AG08396 (cell line): Measurements from ENCODE around the gene ZFHX3.
A peak's percentile ranks its signal among the peaks of the same experiment; 100 is the strongest.
"Not testable (repeated sequence)": the region's sequence is repeated elsewhere in the genome, so short reads cannot be mapped to it uniquely, and the experiment has no call there.

Experiments
- DNase-seq: peaks from one replicate; pipeline ENCODE4 v3.0.0; 2012; ENCODE audit warnings: low spot score, mixed read lengths

Gene ZFHX3, protein sequence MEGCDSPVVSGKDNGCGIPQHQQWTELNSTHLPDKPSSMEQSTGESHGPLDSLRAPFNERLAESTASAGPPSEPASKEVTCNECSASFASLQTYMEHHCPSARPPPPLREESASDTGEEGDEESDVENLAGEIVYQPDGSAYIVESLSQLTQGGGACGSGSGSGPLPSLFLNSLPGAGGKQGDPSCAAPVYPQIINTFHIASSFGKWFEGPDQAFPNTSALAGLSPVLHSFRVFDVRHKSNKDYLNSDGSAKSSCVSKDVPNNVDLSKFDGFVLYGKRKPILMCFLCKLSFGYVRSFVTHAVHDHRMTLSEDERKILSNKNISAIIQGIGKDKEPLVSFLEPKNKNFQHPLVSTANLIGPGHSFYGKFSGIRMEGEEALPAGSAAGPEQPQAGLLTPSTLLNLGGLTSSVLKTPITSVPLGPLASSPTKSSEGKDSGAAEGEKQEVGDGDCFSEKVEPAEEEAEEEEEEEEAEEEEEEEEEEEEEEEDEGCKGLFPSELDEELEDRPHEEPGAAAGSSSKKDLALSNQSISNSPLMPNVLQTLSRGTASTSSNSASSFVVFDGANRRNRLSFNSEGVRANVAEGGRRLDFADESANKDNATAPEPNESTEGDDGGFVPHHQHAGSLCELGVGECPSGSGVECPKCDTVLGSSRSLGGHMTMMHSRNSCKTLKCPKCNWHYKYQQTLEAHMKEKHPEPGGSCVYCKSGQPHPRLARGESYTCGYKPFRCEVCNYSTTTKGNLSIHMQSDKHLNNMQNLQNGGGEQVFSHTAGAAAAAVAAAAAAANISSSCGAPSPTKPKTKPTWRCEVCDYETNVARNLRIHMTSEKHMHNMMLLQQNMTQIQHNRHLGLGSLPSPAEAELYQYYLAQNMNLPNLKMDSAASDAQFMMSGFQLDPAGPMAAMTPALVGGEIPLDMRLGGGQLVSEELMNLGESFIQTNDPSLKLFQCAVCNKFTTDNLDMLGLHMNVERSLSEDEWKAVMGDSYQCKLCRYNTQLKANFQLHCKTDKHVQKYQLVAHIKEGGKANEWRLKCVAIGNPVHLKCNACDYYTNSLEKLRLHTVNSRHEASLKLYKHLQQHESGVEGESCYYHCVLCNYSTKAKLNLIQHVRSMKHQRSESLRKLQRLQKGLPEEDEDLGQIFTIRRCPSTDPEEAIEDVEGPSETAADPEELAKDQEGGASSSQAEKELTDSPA (N-terminal part only)

GRCh38 chr16:73047536-73048291 lies at the start of gene ZFHX3:
Gene ZFHX3, minus strand, starts transcription at chr16:73048128. Its CDS starts 87,983 bp downstream, at chr16:72960145.
- peak; percentile 74 for DNase-seq

DNA sequence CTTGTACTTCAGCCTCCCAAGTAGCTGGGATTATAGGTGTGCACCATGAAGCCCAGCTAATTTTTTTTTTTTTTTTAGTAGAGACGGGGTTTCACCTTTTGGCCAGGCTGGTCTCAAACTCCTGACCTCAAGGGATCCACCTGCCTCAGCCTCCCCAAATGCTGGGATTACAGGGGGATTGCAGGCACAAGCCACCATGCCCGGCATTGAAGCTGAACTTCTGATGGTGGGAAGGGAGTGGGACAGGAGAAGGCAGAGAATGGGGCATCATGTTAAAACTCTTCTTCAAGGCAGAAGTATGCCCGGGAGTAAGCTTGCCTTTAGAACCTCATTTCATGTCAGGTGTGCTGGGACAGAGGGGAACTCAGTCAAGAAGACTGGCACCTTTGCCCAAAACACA lies 48.6 kb upstream of the ZFHX3 start:
- no peak for DNase-seq

DNA sequence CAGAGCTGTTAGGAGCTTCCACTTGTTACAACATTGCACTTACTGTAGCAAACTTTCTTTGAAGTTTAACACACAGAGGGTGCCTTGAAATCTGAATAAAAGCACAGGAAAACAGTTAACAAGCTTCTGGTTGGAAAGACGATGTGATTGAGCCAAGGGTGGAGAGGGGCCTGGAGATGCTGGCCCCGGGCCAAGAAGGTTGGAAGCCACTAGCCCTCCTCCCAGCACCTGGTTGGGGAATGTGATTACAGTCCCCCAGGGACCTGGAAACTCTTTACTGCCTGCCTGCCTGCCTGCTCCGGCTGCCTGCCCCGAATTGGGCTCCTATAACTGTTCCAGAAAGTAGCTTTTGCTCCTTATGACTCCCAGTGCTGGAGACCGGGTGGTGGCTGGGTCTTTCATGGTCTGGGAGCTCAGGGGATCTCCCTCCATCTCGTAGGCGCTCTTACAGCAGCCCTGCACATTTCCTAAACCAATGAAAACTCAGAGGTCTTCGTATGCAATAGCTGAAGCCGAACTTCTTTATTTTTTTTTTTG lies 48.0 kb upstream of the ZFHX3 start:
- no peak for DNase-seq

- DNase-seq = no peak
Measured at GRCh38 chr16:73095142-73095820, 47.4 kb upstream of the ZFHX3 start.

DNA sequence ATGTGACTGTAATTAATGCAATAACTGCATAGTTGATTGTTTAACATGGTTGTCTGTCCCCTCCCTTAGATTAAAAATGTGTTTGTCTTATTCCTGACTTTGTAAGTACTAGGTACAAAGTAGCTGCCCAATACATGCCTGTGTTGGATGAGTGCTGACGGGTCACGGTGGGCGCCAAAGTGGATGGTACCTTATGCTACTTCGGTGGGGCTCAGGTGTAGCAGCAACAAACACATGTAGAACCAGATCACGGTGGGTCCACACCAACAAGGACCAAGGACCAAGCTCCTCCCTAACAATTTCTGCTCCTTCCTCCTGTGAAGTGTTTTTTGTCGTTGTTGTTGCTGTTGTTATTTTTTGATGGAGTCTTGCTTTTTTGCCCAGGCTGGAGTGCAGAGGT lies 46.4 kb upstream of the ZFHX3 start:
- DNase-seq = no peak

DNA sequence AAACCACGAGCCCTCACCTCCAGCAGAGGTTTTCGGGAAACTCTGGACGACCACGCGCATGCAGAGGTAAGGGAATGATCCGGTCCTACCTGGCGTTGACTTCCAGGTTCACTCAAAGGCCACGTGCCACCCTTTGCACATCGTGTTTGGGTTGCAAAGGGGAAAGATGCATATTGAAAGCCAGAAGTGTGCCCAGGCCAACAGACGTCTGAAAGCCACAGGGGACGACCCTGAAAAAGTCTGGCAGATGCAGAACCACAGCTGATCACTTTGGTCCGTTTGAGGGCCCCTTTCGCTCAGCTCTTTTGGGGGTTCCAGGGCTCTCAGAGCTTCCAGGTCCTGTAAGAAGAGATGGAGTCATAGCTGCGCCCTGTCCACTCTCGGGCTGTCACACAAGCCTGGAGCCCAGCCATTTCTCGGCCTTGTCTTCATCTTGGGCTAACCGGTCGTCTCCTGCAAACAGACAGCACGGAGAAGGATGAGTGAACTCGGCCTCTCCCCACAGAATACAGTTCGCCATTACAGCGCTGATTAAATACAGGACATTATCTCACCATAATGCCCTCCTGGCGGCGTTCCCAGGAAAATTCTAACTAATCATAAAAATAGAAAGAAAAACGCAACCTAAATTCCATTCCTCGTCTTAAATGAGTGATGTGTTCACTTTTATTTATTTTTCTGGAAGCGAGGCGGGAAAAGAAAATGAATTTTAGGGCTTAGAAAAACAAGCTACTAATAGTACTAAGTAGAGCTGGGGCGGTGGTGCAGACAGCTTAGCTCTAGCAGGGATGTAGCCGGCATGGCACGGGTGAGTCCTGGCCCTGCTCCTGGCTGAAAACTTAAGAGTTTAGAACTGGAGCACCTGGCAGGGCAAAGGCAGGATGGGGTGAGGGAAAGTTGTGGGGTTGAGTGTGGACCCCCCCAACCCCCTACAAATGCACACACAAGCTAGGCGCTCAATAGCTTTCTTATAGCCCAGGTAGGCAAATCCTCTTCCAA lies 45.5 kb upstream of the ZFHX3 start:
- no peak for DNase-seq

GRCh38 chr16:73092236-73092781 lies 44.4 kb upstream of the ZFHX3 start:
- no peak for DNase-seq

DNA sequence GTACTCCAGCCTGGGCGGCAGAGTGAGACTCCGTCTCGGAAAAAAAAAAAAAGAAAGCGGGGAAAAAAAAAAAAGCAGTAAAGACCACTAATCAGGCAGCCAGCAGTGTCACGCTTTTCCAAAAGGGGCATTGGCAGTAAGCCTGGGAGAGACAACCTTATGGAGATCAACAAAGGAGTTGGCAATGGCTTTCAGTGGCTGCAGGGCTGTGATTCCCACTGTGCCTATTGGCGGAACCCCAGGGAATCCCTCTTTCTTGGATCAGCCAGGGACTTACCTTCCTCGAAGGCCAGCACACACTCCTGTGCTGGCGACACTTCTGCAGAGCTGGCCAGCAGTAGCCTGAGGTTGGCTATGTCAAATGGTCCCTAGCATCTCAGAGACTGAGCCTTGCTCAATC lies 43.2 kb upstream of the ZFHX3 start:
- no peak for DNase-seq

DNA sequence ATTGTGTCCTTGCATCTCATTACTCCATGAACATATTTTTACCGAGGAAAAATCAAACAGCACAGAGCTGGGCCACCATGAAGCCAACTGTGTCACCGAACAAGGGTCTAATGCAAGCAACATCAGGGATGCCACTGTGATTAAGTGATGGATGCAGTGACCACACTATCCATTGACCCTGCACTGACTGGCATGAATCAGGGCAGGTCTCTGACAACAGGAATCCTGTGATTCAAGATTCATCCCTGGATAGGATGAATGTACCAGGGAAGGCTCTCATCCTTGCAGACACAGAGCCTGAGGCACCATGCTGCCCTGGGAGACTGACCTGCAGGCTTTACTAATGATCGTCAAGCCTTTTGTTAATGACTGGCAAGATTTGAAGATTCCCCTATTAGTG lies 41.5 kb upstream of the ZFHX3 start:
- DNase-seq = no peak

DNA sequence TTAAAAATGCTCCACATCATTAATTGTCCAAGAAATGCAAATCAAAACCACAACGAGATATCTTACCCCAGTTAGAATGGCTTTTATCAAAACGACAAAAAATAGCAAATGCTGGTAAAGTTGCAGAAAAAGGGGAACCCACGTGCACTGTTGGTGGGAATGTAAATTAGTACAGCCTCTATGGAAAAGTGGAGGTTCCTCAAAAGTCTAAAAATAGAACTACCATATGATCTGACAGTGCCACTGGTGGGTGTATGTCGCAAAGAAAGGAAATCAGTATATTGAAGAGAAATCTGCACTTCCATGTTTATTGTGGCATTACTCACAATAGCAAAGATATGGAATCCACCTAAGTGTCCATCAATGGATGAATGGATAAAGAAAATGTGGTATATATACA lies 38.2 kb upstream of the ZFHX3 start:
- DNase-seq = no peak

GRCh38 chr16:73083271-73083670 lies 35.3 kb upstream of the ZFHX3 start:
- no peak for DNase-seq

GRCh38 chr16:73082634-73083051 lies 34.7 kb upstream of the ZFHX3 start:
- peak; percentile 77 for DNase-seq

DNA sequence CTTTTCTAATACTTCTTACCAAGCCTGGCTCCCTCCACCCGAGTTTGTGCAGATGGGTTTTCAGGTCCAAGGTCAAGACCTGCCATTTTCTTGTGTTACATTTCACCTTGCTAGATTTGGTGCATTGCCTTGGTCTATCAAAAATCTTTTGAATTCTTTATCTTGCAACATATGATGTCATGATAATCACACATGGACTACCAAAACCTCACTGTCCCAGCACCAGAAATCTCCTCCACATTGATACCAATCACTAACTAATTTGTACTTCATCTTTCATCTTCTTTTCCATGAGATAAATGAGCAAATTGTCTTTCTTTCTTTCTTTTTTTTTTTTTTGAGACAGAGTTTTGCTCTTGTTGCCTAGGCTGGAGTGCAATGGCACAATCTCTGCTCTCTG lies 33.0 kb upstream of the ZFHX3 start:
- DNase-seq = no peak

DNA sequence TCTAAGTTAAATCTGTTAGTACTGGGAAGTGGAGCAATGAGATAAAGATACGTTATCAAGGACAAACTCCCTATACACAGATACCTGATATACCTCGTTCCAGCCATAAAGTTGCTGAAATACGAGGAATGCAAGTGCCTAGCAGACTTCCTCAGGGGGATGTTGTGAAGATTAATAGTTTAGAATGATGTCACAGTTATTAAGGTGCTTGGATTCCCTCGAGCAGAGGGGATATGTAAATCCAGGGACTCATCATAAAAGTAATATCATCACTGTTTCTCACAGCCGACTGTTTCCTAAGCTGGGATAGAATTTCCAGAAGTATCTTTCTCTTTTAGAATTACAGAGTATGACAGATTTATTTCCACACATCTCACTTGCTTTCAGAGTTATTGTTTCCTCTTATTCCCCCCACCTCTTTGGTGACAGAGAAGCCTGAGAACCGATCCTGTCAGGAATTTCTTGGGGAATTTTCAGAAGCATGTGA lies 28.4 kb upstream of the ZFHX3 start:
- DNase-seq = no peak

DNA sequence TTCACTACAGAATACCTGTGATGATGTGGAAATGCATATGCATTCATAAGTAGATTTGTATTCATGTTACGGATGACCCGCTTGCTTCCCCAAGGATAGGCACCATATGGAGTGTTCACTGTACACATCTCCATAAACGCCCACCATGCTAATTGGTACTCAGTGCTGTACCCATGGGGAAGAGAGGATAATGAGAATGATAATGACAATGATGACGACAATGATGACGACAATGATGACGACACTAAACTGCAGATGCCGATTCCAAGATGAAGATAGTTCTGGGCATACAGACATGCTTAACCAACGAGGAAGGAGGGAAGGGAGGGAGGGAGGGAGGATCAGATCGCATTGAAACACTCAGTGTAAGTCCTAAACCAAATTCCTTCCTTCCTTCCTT lies 26.5 kb upstream of the ZFHX3 start:
- DNase-seq = no peak

GRCh38 chr16:73072051-73072450 lies 24.1 kb upstream of the ZFHX3 start:
- DNase-seq = not testable (repeated sequence)

GRCh38 chr16:73071131-73071940 lies 23.4 kb upstream of the ZFHX3 start:
- DNase-seq = no peak

- DNase-seq = no peak
Measured at GRCh38 chr16:73069581-73070262, 21.8 kb upstream of the ZFHX3 start.
